Activated T-cell treated with anti-CD3 and anti-CD28 coated beads, Interleukin-2, amount 50 U/mL, for 24 hours (primary cell): ENCODE results near the gene TFPI.

Experiments
- DNase-seq: peaks from one replicate; pipeline ENCODE4 v3.0.0-alpha.2; 2020
- H3K27ac Mint-ChIP-seq: 2 replicates; pipeline ENCODE4 v1.8.0; 2020; ENCODE audit warnings: mild to moderate bottlenecking, mixed read lengths
- H3K27me3 Mint-ChIP-seq: 2 replicates; pipeline ENCODE4 v1.8.0; 2020; ENCODE audit warnings: mixed read lengths
- H3K36me3 Mint-ChIP-seq: 2 replicates; pipeline ENCODE4 v1.8.0; 2020; ENCODE audit warnings: low read depth, mixed read lengths
- H3K4me1 Mint-ChIP-seq: 2 replicates; pipeline ENCODE4 v1.8.0; 2020; ENCODE audit warnings: low read depth, mixed read lengths
- H3K4me3 Mint-ChIP-seq: 2 replicates; pipeline ENCODE4 v1.8.0; 2020; ENCODE audit warnings: mild to moderate bottlenecking, moderate library complexity, mixed read lengths
- H3K9me3 Mint-ChIP-seq: 2 replicates; pipeline ENCODE4 v1.8.0; 2020; ENCODE audit warnings: mixed read lengths

Gene TFPI

GRCh38 chr2:187421519-187421918 lies 132.7 kb downstream of the TFPI start:
- no peaks in the 10 kb centered on the region for H3K9me3 Mint-ChIP-seq

GRCh38 chr2:187419808-187420207 lies 134.4 kb downstream of the TFPI start:
- Mint-ChIP-seq H3K9me3 (no peaks in the 10 kb centered on the region), H3K27ac (no peak overlapping the region), H3K4me3 (no peak overlapping the region), H3K36me3 (no peaks in the 10 kb centered on the region), H3K27me3 (no peaks in the 10 kb centered on the region), H3K4me1 (no peaks in the 10 kb centered on the region)
- DNase-seq = no peak

More at GRCh38 chr2:187421519-187421918, 132.7 kb downstream of the TFPI start:
- Mint-ChIP-seq H3K4me1 (no peaks in the 10 kb centered on the region), H3K4me3 (no peak overlapping the region), H3K36me3 (no peaks in the 10 kb centered on the region), H3K27me3 (no peaks in the 10 kb centered on the region), H3K27ac (no peak overlapping the region)
- no peak for DNase-seq

- DNase-seq = no peak
- H3K27me3 Mint-ChIP-seq = no peaks in the 10 kb centered on the region
- no peak overlapping the region for H3K27ac Mint-ChIP-seq
- peaks cover 2% of the 10 kb centered on the region for H3K9me3 Mint-ChIP-seq
- H3K4me3 Mint-ChIP-seq = no peak overlapping the region
- H3K4me1 Mint-ChIP-seq = no peaks in the 10 kb centered on the region
- H3K36me3 Mint-ChIP-seq = no peaks in the 10 kb centered on the region
Measured at GRCh38 chr2:187415449-187415848, 138.8 kb downstream of the TFPI start.
